Adrenal gland (tissue), 5 donors: Measurements from ENCODE around the gene TIMM29.

Experiments used
- POLR2A ChIP-seq, 2 donors: fragments of 450-650 bp; IDR thresholded peaks; one replicate each; pipeline ENCODE4 v1.6.1; 2017; ENCODE audit warnings: antibody characterized with exemption in 2 of 2, mild to moderate bottlenecking in 2 of 2, moderate library complexity in 1 of 2
- TF ChIP-seq, protein P1 (sequence below), 6 experiments: fragments of 450-650 bp in 4 of 6; fragments of 200-600 bp in 2 of 6; sonication (generic) in 1 of 6; IDR thresholded peaks; 1 replicate in 5 of 6; 2 replicates in 1 of 6; pipeline versions ENCODE4 v1.5.1 to v1.8.0; 2016 to 2021; ENCODE audit warnings: antibody characterized with exemption in 6 of 6, mild to moderate bottlenecking in 2 of 6, moderate library complexity in 1 of 6
- donor health status: DM: no; HTN: no; CAD: no.

DNA sequence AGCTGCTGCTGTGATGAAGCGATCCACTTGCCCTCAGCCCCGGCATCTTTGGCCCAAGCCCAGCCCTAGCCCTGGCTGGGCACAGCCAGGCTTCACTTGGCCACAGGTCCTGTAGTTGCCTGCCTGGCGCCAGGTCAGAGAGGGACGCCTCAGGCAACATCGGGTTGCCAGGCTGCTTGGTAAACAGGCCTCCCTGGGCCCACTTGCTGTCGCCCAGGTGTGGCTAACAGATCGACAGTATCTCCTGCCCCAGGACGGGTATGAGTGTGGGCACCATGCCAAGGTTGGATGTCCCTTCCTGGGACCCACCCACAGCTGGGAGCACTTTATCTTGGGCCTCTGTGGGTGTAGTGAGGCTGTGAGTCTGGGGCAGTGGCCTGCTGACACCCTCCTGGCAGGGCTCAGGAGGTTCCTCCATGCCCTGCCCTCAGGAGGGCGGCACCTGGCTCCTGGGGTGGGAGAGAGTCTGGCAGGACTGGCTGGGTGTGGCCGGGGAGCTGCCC lies 29.4 kb upstream of the TIMM29 start:
- TF ChIP-seq, protein P1, sequence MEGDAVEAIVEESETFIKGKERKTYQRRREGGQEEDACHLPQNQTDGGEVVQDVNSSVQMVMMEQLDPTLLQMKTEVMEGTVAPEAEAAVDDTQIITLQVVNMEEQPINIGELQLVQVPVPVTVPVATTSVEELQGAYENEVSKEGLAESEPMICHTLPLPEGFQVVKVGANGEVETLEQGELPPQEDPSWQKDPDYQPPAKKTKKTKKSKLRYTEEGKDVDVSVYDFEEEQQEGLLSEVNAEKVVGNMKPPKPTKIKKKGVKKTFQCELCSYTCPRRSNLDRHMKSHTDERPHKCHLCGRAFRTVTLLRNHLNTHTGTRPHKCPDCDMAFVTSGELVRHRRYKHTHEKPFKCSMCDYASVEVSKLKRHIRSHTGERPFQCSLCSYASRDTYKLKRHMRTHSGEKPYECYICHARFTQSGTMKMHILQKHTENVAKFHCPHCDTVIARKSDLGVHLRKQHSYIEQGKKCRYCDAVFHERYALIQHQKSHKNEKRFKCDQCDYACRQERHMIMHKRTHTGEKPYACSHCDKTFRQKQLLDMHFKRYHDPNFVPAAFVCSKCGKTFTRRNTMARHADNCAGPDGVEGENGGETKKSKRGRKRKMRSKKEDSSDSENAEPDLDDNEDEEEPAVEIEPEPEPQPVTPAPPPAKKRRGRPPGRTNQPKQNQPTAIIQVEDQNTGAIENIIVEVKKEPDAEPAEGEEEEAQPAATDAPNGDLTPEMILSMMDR (IDR thresholded peaks at IDR 0.05), result no peak
- no peak for TF ChIP-seq POLR2A (IDR thresholded peaks at IDR 0.05)
